Stimulated activated CD8-positive, alpha-beta memory T cell treated with anti-CD3 and anti-CD28 coated beads, Interleukin-7, amount 100 ng/mL, for 24 hours (primary cell): ENCODE measurements around the gene CNTN6.

Experiments used
- DNase-seq: peaks from one replicate; pipeline ENCODE4 v3.0.0-alpha.2; 2020; ENCODE audit warnings: low read depth

The CNTN6 gene

GRCh38 chr3:1172644-1173043, 79.8 kb downstream of the CNTN6 start:
- DNase-seq, result no peak

- no peak for DNase-seq
These were observed 86.3 kb downstream of the CNTN6 start for GRCh38 chr3:1179146-1179545.

- DNase-seq, result no peak
These were observed 90.7 kb downstream of the CNTN6 start for GRCh38 chr3:1183320-1184048.

GRCh38 chr3:1190569-1190968, 97.7 kb downstream of the CNTN6 start:
- no peak for DNase-seq

- DNase-seq, result no peak
These were observed 98.2 kb downstream of the CNTN6 start for GRCh38 chr3:1191026-1191425.

- no peak for DNase-seq
These were observed 103.1 kb downstream of the CNTN6 start for GRCh38 chr3:1195947-1196346.

- no peak for DNase-seq
These were observed 104.2 kb downstream of the CNTN6 start for GRCh38 chr3:1197051-1197450.

GRCh38 chr3:1200371-1200770, 107.5 kb downstream of the CNTN6 start:
- no peak for DNase-seq

- DNase-seq, result no peak
These were observed 115.1 kb downstream of the CNTN6 start for GRCh38 chr3:1207904-1208303.

GRCh38 chr3:1214933-1215332, 122.1 kb downstream of the CNTN6 start:
- no peak for DNase-seq

GRCh38 chr3:1216856-1217255, 124.0 kb downstream of the CNTN6 start:
- DNase-seq, result no peak

GRCh38 chr3:1227111-1227510, 134.3 kb downstream of the CNTN6 start:
- DNase-seq, result no peak

GRCh38 chr3:1228289-1228688, 135.5 kb downstream of the CNTN6 start:
- DNase-seq, result no peak

GRCh38 chr3:1230920-1231319, 138.1 kb downstream of the CNTN6 start:
- DNase-seq, result no peak

- DNase-seq, result no peak
These were observed 139.5 kb downstream of the CNTN6 start for GRCh38 chr3:1232276-1232675.

- DNase-seq, result no peak
These were observed 142.8 kb downstream of the CNTN6 start for GRCh38 chr3:1235526-1236120.

GRCh38 chr3:1251282-1252060, 158.6 kb downstream of the CNTN6 start:
- no peak for DNase-seq

GRCh38 chr3:1252061-1252430, 159.2 kb downstream of the CNTN6 start:
- no peak for DNase-seq

- no peak for DNase-seq
These were observed 169.4 kb downstream of the CNTN6 start for GRCh38 chr3:1262246-1262645.

- DNase-seq, result no peak
These were observed 170.3 kb downstream of the CNTN6 start for GRCh38 chr3:1263121-1263520.

- DNase-seq, result no peak
These were observed 177.0 kb downstream of the CNTN6 start for GRCh38 chr3:1269808-1270207.

- DNase-seq, result no peak
These were observed 179.9 kb downstream of the CNTN6 start for GRCh38 chr3:1272546-1273265.

- no peak for DNase-seq
These were observed 182.7 kb downstream of the CNTN6 start for GRCh38 chr3:1275495-1275894.
